H1 (cell line): Measurements from ENCODE around the gene LYZ. TPM values are rescaled to one million over a fixed set of nuclear protein-coding genes. Genes with fewer than 3 reads are reported as not detected.

Experiments used
- CTCF ChIA-PET: fragments of 300-600 bp; sonication (Branson Sonifier 250); formaldehyde crosslinking; loops from one replicate; lab custom pipeline; 2021; ENCODE audit not compliant: partially characterized antibody; lab: Charles Lee
- POLR2A ChIA-PET: fragments of 300-600 bp; sonication (Branson Sonifier 250); formaldehyde crosslinking; loops from one replicate; lab custom pipeline; 2021; ENCODE audit warnings: inconsistent platforms; ENCODE audit not compliant: partially characterized antibody; lab: Charles Lee
- DNase-seq, 2 experiments: peaks; one replicate each; pipeline versions ENCODE4 v3.0.0 to v3.0.0-alpha.2; 2010 to 2022; ENCODE audit warnings: low spot score in 2 of 2, low read depth in 1 of 2, mixed read lengths in 1 of 2
- FAIRE-seq: peaks from 2 replicates; lab custom pipeline; 2011; peaks lifted over from hg19 to GRCh38; lab: Jason Lieb, UNC
- H2AFZ ChIP-seq: 2 replicates; pipeline ENCODE4 v1.8.1; 2012; ENCODE audit warnings: low read length, inconsistent platforms
- H2AK5ac ChIP-seq: 2 replicates; pipeline ENCODE4 v1.6.1; 2013; ENCODE audit warnings: low read depth, low read length
- H2BK120ac ChIP-seq: replicated peaks from 2 replicates; pipeline ENCODE3; 2013; ENCODE audit warnings: low read depth, low read length, inconsistent platforms
- H2BK12ac ChIP-seq: 2 replicates; pipeline ENCODE4 v1.6.1; 2013; ENCODE audit warnings: low read depth, low read length
- H2BK15ac ChIP-seq: 2 replicates; pipeline ENCODE4 v1.6.1; 2013; ENCODE audit warnings: low read length
- H2BK20ac ChIP-seq: 2 replicates; pipeline ENCODE4 v1.6.1; 2013; ENCODE audit warnings: low read length
- H2BK5ac ChIP-seq: 2 replicates; pipeline ENCODE4 v1.6.1; 2013; ENCODE audit warnings: low read depth, low read length
- H3K14ac ChIP-seq: 2 replicates; pipeline ENCODE4 v1.6.1; 2013; ENCODE audit warnings: inconsistent platforms; ENCODE audit not compliant: insufficient read length
- H3K18ac ChIP-seq: 2 replicates; pipeline ENCODE4 v1.6.1; 2013; ENCODE audit warnings: low read length; ENCODE audit errors: extremely low read depth
- H3K23ac ChIP-seq: 2 replicates; pipeline ENCODE4 v1.6.1; 2013; ENCODE audit warnings: inconsistent platforms; ENCODE audit not compliant: insufficient read length
- H3K23me2 ChIP-seq: 2 replicates; pipeline ENCODE4 v1.6.1; 2013; ENCODE audit warnings: low read depth, low read length
- H3K27ac ChIP-seq: 2 replicates; pipeline ENCODE4 v1.6.1; 2011; ENCODE audit warnings: low read depth, low read length, inconsistent platforms
- H3K27me3 ChIP-seq, 4 experiments: replicated peaks in 1 of 4; 1 replicate in 1 of 4; 2 replicates in 3 of 4; pipeline versions ENCODE4 v1.6.1 to v1.8.1; 2011 to 2013; ENCODE audit warnings: low read length in 3 of 4, mild to moderate bottlenecking in 3 of 4, inconsistent platforms in 2 of 4, mixed read lengths in 2 of 4, moderate library complexity in 1 of 4; ENCODE audit not compliant: control insufficient read depth in 3 of 4, insufficient read depth in 3 of 4; ENCODE audit errors: extremely low read depth in 1 of 4
- H3K36me3 ChIP-seq, 4 experiments: 2 replicates each; pipeline versions ENCODE4 v1.6.1 to v1.8.1; 2011 to 2013; ENCODE audit warnings: mild to moderate bottlenecking in 4 of 4, low read length in 3 of 4, moderate library complexity in 2 of 4, control low read depth in 1 of 4, inconsistent platforms in 1 of 4; ENCODE audit not compliant: insufficient read depth in 4 of 4, control insufficient read depth in 2 of 4
- H3K4ac ChIP-seq: replicated peaks from 2 replicates; pipeline ENCODE3; 2013; ENCODE audit warnings: low read length, low read depth, mixed read lengths, inconsistent platforms; ENCODE audit not compliant: insufficient read length
- H3K4me1 ChIP-seq, 4 experiments: replicated peaks in 1 of 4; 1 replicate in 1 of 4; 2 replicates in 3 of 4; pipeline versions ENCODE4 v1.6.1 to v1.8.1; 2011 to 2013; ENCODE audit warnings: low read length in 3 of 4, inconsistent platforms in 2 of 4, mixed read lengths in 1 of 4; ENCODE audit not compliant: insufficient read depth in 4 of 4, control insufficient read depth in 3 of 4
- H3K4me2 ChIP-seq, 2 experiments: 2 replicates each; pipeline versions ENCODE4 v1.6.1 to v1.8.1; 2011 to 2013; ENCODE audit warnings: low read depth in 2 of 2, low read length in 2 of 2, control low read depth in 1 of 2, inconsistent platforms in 1 of 2, mild to moderate bottlenecking in 1 of 2; ENCODE audit not compliant: insufficient read depth in 1 of 2
- H3K4me3 ChIP-seq, 4 experiments: fragments of 200-600, 300-600 bp in 1 of 4; sonication (generic), shearing (Covaris generic), sonication (Bioruptor Twin) in 1 of 4; 2 replicates each; pipeline versions ENCODE4 v1.5.1 to v1.8.1; 2011 to 2016; ENCODE audit warnings: low read length in 4 of 4, low read depth in 3 of 4, control low read depth in 2 of 4, inconsistent platforms in 2 of 4, mild to moderate bottlenecking in 2 of 4, mixed read lengths in 1 of 4, moderate library complexity in 1 of 4; ENCODE audit not compliant: insufficient read depth in 2 of 4; ENCODE audit errors: extremely low read depth in 1 of 4
- H3K56ac ChIP-seq: replicated peaks from 2 replicates; pipeline ENCODE3; 2013; ENCODE audit warnings: low read depth, mild to moderate bottlenecking, mixed read lengths, low read length, inconsistent platforms; ENCODE audit not compliant: insufficient read length
- H3K79me1 ChIP-seq: 2 replicates; pipeline ENCODE4 v1.6.1; 2013; ENCODE audit warnings: low read depth, low read length, control low read depth
- H3K79me2 ChIP-seq, 2 experiments: 2 replicates each; pipeline versions ENCODE4 v1.6.1 to v1.8.1; 2012 to 2013; ENCODE audit warnings: low read length in 2 of 2, mild to moderate bottlenecking in 2 of 2, inconsistent platforms in 1 of 2; ENCODE audit not compliant: insufficient read depth in 2 of 2, control insufficient read depth in 1 of 2
- H3K9ac ChIP-seq, 4 experiments: replicated peaks in 1 of 4; 1 replicate in 1 of 4; 2 replicates in 3 of 4; pipeline versions ENCODE4 v1.6.1 to v1.8.1; 2011 to 2013; ENCODE audit warnings: low read depth in 3 of 4, low read length in 3 of 4, control low read depth in 2 of 4, mild to moderate bottlenecking in 2 of 4, moderate library complexity in 2 of 4, inconsistent platforms in 1 of 4; ENCODE audit errors: extremely low read depth in 1 of 4
- H3K9me3 ChIP-seq, 2 experiments: 2 replicates each; pipeline versions ENCODE4 v1.6.1 to v1.8.1; 2012 to 2013; ENCODE audit warnings: mild to moderate bottlenecking in 2 of 2, moderate library complexity in 2 of 2, control low read depth in 1 of 2, inconsistent platforms in 1 of 2, low read depth in 1 of 2, low read length in 1 of 2, mixed read lengths in 1 of 2; ENCODE audit not compliant: insufficient read depth in 2 of 2
- H4K20me1 ChIP-seq, 2 experiments: replicated peaks in 1 of 2; 2 replicates each; pipeline versions ENCODE3 to v1.8.1; 2011 to 2013; ENCODE audit warnings: inconsistent platforms in 2 of 2, low read length in 2 of 2, mild to moderate bottlenecking in 1 of 2; ENCODE audit not compliant: insufficient read depth in 2 of 2, control insufficient read depth in 1 of 2
- H4K5ac ChIP-seq: 2 replicates; pipeline ENCODE4 v1.6.1; 2013; ENCODE audit warnings: low read length, low read depth, mixed read lengths, inconsistent platforms; ENCODE audit not compliant: insufficient read length
- H4K8ac ChIP-seq: 2 replicates; pipeline ENCODE4 v1.8.0; 2013; ENCODE audit warnings: mild to moderate bottlenecking, moderate library complexity, low read length, inconsistent platforms; ENCODE audit not compliant: insufficient read depth; ENCODE audit errors: extremely low read depth
- H4K91ac ChIP-seq: replicated peaks from 2 replicates; pipeline ENCODE3; 2013; ENCODE audit warnings: low read length, mixed read lengths, inconsistent platforms; ENCODE audit not compliant: insufficient read length
- SP1 ChIP-seq: IDR thresholded peaks from 2 replicates; pipeline ENCODE4 v1.6.1; 2011; ENCODE audit warnings: low read depth, low read length
- TEAD4 ChIP-seq: IDR thresholded peaks from 2 replicates; pipeline ENCODE4 v1.6.1; 2012; ENCODE audit warnings: low read depth, low read length, inconsistent platforms, mixed read lengths
- WGBS, 2 experiments: shearing (Covaris generic) in 1 of 2; methylation state at CpG; one replicate each; pipeline versions ENCODE4 v1.1.6 to v1.1.7; 2013 to 2015; ENCODE audit warnings: low lambda C conversion rate in 2 of 2, mixed read lengths in 2 of 2, inconsistent platforms in 1 of 2, low coverage in 1 of 2, missing lambda C conversion rate in 1 of 2; ENCODE audit not compliant: insufficient replicate concordance in 2 of 2, insufficient coverage in 1 of 2, insufficient read length in 1 of 2; ENCODE audit errors: extremely low coverage in 1 of 2, missing lambda C conversion rate in 1 of 2; 5-methylcytosine and 5-hydroxymethylcytosine counted together
- long read RNA-seq, 2 experiments: library from RNA in 1 of 2; library from capped mRNA in 1 of 2; stranded (forward); transcript quantifications; one replicate each; pipeline ENCODE4 v2.0.0, GENCODE V29; 2021; ENCODE audit warnings: inconsistent platforms in 1 of 2
- polyA minus RNA-seq, 3 experiments: library from RNA; depleted of rRNA, polyadenylated mRNA; stranded (reverse); fragments of >200 nt; gene quantifications; 1 replicate in 2 of 3; 2 replicates in 1 of 3; pipeline ENCODE4 v1.2.3, GENCODE V29; 2011
- polyA plus RNA-seq, 7 experiments: library from polyadenylated mRNA; depleted of rRNA in 3 of 7; stranded (reverse) in 5 of 7; unstranded in 2 of 7; fragments of >200 nt in 5 of 7; fragments of 200-250 nt in 2 of 7; gene quantifications; 1 replicate in 5 of 7; 2 replicates in 1 of 7; 4 replicates in 1 of 7; pipeline versions ENCODE4 v1.2.1 to v1.2.3, GENCODE V29; 2011 to 2013; ENCODE audit warnings: missing spikeins in 2 of 7, mixed read lengths in 2 of 7
- total RNA-seq: library from RNA; stranded (reverse); fragmentation: NEBNext Ultra II Directional; extraction: Animal tissue kit (Norgen Biotek cat#: 25700); gene quantifications from 2 replicates; pipeline ENCODE4 v1.2.1, GENCODE V29; 2021

Gene LYZ
- total RNA-seq (0.34 TPM in 1 of 2 replicates, not detected in the other), polyA plus RNA-seq (2011; rRNA removed) (not detected in 2 replicates), polyA minus RNA-seq (2011; rRNA and poly(A)+ RNA removed) (not detected in 2 replicates)
- polyA plus RNA-seq (2011; cell fraction: cytosol; rRNA removed): 0.09 TPM
- not detected for polyA plus RNA-seq (2011; cell fraction: nucleus; rRNA removed)
- polyA plus RNA-seq (2012, experiment 1 of 2): not detected in 4 replicates
- not detected for polyA plus RNA-seq (2012, experiment 2 of 2)
- not detected for polyA plus RNA-seq (2013, experiment 1 of 2)
- 0.06 TPM for polyA plus RNA-seq (2013, experiment 2 of 2)
- not detected for polyA minus RNA-seq (2011; cell fraction: cytosol; rRNA and poly(A)+ RNA removed)
- polyA minus RNA-seq (2011; cell fraction: nucleus; rRNA and poly(A)+ RNA removed): not detected
- long read RNA-seq, experiment 1: 0 reads
- long read RNA-seq, experiment 2: 0 reads

DNA sequence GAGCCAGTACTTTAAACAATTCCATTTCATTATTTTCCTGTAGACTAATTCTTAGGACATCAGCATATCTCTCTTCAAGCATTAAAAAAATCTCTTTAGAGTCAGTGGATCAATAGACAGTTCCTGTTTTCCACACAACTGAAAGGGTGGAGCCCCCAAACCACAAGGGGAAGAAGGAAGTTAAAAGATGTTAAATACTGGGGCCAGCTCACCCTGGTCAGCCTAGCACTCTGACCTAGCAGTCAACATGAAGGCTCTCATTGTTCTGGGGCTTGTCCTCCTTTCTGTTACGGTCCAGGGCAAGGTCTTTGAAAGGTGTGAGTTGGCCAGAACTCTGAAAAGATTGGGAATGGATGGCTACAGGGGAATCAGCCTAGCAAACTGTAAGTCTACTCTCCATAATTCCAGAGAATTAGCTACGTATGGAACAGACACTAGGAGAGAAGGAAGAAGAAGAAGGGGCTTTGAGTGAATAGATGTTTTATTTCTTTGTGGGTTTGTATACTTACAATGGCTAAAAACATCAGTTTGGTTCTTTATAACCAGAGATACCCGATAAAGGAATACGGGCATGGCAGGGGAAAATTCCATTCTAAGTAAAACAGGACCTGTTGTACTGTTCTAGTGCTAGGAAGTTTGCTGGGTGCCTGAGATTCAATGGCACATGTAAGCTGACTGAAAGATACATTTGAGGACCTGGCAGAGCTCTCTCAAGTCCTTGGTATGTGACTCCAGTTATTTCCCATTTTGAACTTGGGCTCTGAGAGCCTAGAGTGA lies at the start of gene LYZ:
TSS of gene LYZ (plus strand) at position 220 of the 777 bp plus-strand sequence. CDS start at position 248, 28 bp downstream.
- no peaks in the 10 kb centered on the region for H4K20me1 ChIP-seq
- H3K18ac ChIP-seq: no peak within 1 kb of the TSS
- H2BK20ac ChIP-seq: no peak within 1 kb of the TSS
- H3K14ac ChIP-seq: no peak within 1 kb of the TSS
- no peaks in the 10 kb centered on the region for H3K79me2 ChIP-seq
- H3K36me3 ChIP-seq: no peaks in the 10 kb centered on the region
- peak within 1 kb of the TSS; percentile 65; the same call in 1 of the 2 replicates for H2AFZ ChIP-seq
- no peak within 1 kb of the TSS for H3K23ac ChIP-seq
- no peak within 1 kb of the TSS for H2BK15ac ChIP-seq
- no peak within 1 kb of the TSS for H2BK5ac ChIP-seq
- no peak within 1 kb of the TSS for H3K27ac ChIP-seq
- H3K4me1 ChIP-seq: no peaks in the 10 kb centered on the region
- H3K4ac ChIP-seq: no peak within 1 kb of the TSS
- CTCF ChIA-PET: interaction anchor here (0.5 to 2.2 kb wide), 14 partner anchors 9 to 278 kb away, joined by 3 to 6 read pairs (median 3); no protein-coding TSS in a partner anchor
- H4K5ac ChIP-seq: no peak within 1 kb of the TSS
- no peak within 1 kb of the TSS for H2BK120ac ChIP-seq
- no peak within 1 kb of the TSS for H4K91ac ChIP-seq
- WGBS, 2 experiments: 83% methylated on average over 4 of the region's 4 CpGs; no CpG with 5 or more reads in 1 of the 2 experiments
- POLR2A ChIA-PET: interaction anchor here (0.6 to 2.9 kb wide), 3 partner anchors 10 to 232 kb away, joined by 3 to 8 read pairs (median 3); partner anchors contain the start of gene YEATS4
- H3K79me1 ChIP-seq: no peaks in the 10 kb centered on the region
- H3K23me2 ChIP-seq: no peaks in the 10 kb centered on the region
- H3K27me3 ChIP-seq: no peaks in the 10 kb centered on the region
- H4K8ac ChIP-seq: no peak within 1 kb of the TSS
- DNase-seq: no peak
- no peak within 1 kb of the TSS for H3K9ac ChIP-seq
- no peaks in the 10 kb centered on the region for H3K9me3 ChIP-seq
- no peak for FAIRE-seq
- H2BK12ac ChIP-seq: no peak within 1 kb of the TSS
- H2AK5ac ChIP-seq: no peak within 1 kb of the TSS
- no peak within 1 kb of the TSS for H3K56ac ChIP-seq
- H3K4me2 ChIP-seq: no peak within 1 kb of the TSS
- no peak within 1 kb of the TSS for H3K4me3 ChIP-seq
- TF ChIP-seq SP1 (no peak), TEAD4 (no peak)
